Panc1 (cell line): ENCODE measurements around the gene ACLY.

Source experiments
- POLR2AphosphoS5 ChIP-seq: IDR thresholded peaks from 2 replicates; pipeline ENCODE4 v1.6.1; 2012; ENCODE audit warnings: mild to moderate bottlenecking, low read depth, low read length, moderate library complexity
- TF ChIP-seq, protein P1 (sequence below): fragments of 450-650 bp; IDR thresholded peaks from 2 replicates; pipeline ENCODE4 v1.5.1; 2017; ENCODE audit warnings: mild to moderate bottlenecking

- TF ChIP-seq, protein P1, sequence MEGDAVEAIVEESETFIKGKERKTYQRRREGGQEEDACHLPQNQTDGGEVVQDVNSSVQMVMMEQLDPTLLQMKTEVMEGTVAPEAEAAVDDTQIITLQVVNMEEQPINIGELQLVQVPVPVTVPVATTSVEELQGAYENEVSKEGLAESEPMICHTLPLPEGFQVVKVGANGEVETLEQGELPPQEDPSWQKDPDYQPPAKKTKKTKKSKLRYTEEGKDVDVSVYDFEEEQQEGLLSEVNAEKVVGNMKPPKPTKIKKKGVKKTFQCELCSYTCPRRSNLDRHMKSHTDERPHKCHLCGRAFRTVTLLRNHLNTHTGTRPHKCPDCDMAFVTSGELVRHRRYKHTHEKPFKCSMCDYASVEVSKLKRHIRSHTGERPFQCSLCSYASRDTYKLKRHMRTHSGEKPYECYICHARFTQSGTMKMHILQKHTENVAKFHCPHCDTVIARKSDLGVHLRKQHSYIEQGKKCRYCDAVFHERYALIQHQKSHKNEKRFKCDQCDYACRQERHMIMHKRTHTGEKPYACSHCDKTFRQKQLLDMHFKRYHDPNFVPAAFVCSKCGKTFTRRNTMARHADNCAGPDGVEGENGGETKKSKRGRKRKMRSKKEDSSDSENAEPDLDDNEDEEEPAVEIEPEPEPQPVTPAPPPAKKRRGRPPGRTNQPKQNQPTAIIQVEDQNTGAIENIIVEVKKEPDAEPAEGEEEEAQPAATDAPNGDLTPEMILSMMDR, result no peak
- no peak; the same call in 1 of the 2 replicates for TF ChIP-seq POLR2AphosphoS5
These were observed 540 bp upstream of the ACLY start for GRCh38 chr17:41919165-41919817.
